K562 (cell line): Measurements from ENCODE around the gene ATP5F1C. TPM values are rescaled to one million over a fixed set of nuclear protein-coding genes. Genes with fewer than 3 reads are reported as not detected.
A peak's percentile ranks its signal among the peaks of the same experiment; 100 is the strongest.

Source experiments
- ATF1 ChIP-seq, 2 experiments: fragments of 450-650 bp in 1 of 2; IDR thresholded peaks; 2 replicates each; pipeline ENCODE4 v1.6.1; 2016; ENCODE audit warnings: missing compliant biosample characterization in 1 of 2, missing genetic modification characterization in 1 of 2
- BHLHE40 ChIP-seq: IDR thresholded peaks from 2 replicates; pipeline ENCODE4 v1.6.1; 2011; ENCODE audit warnings: low read length, improper control_type of control experiment
- DPF2 ChIP-seq: fragments of 450-650 bp; IDR thresholded peaks from 2 replicates; pipeline ENCODE4 v1.6.1; 2016
- FOXA3 ChIP-seq, 2 experiments: fragments of 450-650 bp in 1 of 2; sonication (generic) in 1 of 2; formaldehyde crosslinking; IDR thresholded peaks in 1 of 2; conservative IDR thresholded peaks in 1 of 2; 2 replicates each; pipeline versions ENCODE4 v1.4.0 to v1.8.0; 2020 to 2022; ENCODE audit warnings: mild to moderate bottlenecking in 2 of 2, missing genetic modification reagents in 1 of 2
- HDAC1 ChIP-seq, 2 experiments: fragments of 450-650 bp; IDR thresholded peaks; 2 replicates each; pipeline ENCODE4 v1.6.1; 2016 to 2017; ENCODE audit warnings: inconsistent platforms in 1 of 2, mild to moderate bottlenecking in 1 of 2, moderate library complexity in 1 of 2
- JUND ChIP-seq, 2 experiments: IDR thresholded peaks; 2 replicates in 1 of 2; 3 replicates in 1 of 2; pipeline ENCODE4 v1.6.1; 2011; ENCODE audit warnings: borderline replicate concordance in 2 of 2, low read depth in 2 of 2, low read length in 2 of 2, improper control_type of control experiment in 1 of 2, missing biosample characterization in 1 of 2, missing genetic modification characterization in 1 of 2, missing genetic modification reagents in 1 of 2
- NFIC ChIP-seq: fragments of 450-650 bp; IDR thresholded peaks from 2 replicates; pipeline ENCODE4 v1.6.1; 2017; ENCODE audit warnings: mild to moderate bottlenecking, inconsistent platforms
- RBFOX2 ChIP-seq: fragments of 200-400 bp; formaldehyde crosslinking; IDR thresholded peaks from 2 replicates; pipeline ENCODE4 v1.6.1; 2017; ENCODE audit warnings: low read depth, mild to moderate bottlenecking, low read length, moderate library complexity
- RHOXF2B ChIP-seq: fragments of 250-450 bp; sonication (Bioruptor Pico); conservative IDR thresholded peaks from 2 replicates; pipeline ENCODE4 v1.5.1; 2021
- SFPQ ChIP-seq: fragments of 200-400 bp; formaldehyde crosslinking; IDR thresholded peaks from 2 replicates; pipeline ENCODE4 v1.6.1; 2017; ENCODE audit warnings: mild to moderate bottlenecking, low read depth, low read length, moderate library complexity
- SIN3B ChIP-seq: fragments of 450-650 bp; IDR thresholded peaks from 2 replicates; pipeline ENCODE4 v1.6.1; 2017; ENCODE audit warnings: low read depth, mild to moderate bottlenecking, moderate library complexity
- THRAP3 ChIP-seq: fragments of 450-650 bp; IDR thresholded peaks from 2 replicates; pipeline ENCODE4 v1.6.1; 2016; ENCODE audit warnings: mild to moderate bottlenecking, inconsistent platforms, borderline replicate concordance
- TRIM24 ChIP-seq, 2 experiments: fragments of 450-650 bp; IDR thresholded peaks; 2 replicates each; pipeline ENCODE4 v1.6.1; 2016
- ZBTB40 ChIP-seq, 2 experiments: fragments of 450-650 bp in 1 of 2; sonication (generic) in 1 of 2; formaldehyde crosslinking in 1 of 2; IDR thresholded peaks; 2 replicates each; pipeline versions ENCODE4 v1.7.1 to v1.9.0; 2016 to 2022; ENCODE audit warnings: inconsistent platforms in 1 of 2, mild to moderate bottlenecking in 1 of 2, missing genetic modification reagents in 1 of 2
- ZNF282 ChIP-seq: sonication (generic); formaldehyde crosslinking; IDR thresholded peaks from 2 replicates; pipeline ENCODE4 v1.8.1; 2023; ENCODE audit warnings: missing genetic modification reagents
- polyA plus RNA-seq, 8 experiments: library from polyadenylated mRNA; depleted of rRNA in 4 of 8; stranded (reverse) in 5 of 8; unstranded in 3 of 8; fragments of >200 nt; fragmentation: Nextera tagmentation in 2 of 8; fragmentation: Illumina TruSeq in 1 of 8; extraction: Ambion mirVana in 2 of 8; extraction: Trizol in 1 of 8; gene quantifications; 2 replicates each; pipeline versions ENCODE4 v1.2.1 to v1.2.3, GENCODE V29; 2011 to 2014; ENCODE audit warnings: inconsistent platforms in 1 of 8, missing spikeins in 1 of 8
- total RNA-seq, 7 experiments: library from RNA; depleted of rRNA in 6 of 7; stranded (reverse); fragments of >200 nt in 6 of 7; fragmentation: Illumina TruSeq in 2 of 7; extraction: Trizol in 2 of 7; gene quantifications; 2 replicates each; pipeline versions ENCODE4 v1.2.1 to v1.2.3, GENCODE V29; 2011 to 2021; ENCODE audit warnings: low replicate concordance in 1 of 7

Gene ATP5F1C
- total and polyA plus RNA-seq, 9 of the 15 experiments (the other 6 are each of a cell fraction or from before 2014, with no cell fraction given): 389 to 1,475 (median 559) TPM

- TF ChIP-seq ZBTB40 (IDR thresholded peaks at IDR 0.05): peak; percentile 73
- TF ChIP-seq ZBTB40 (CRISPR knock-in tag; IDR thresholded peaks at IDR 0.05): no peak
- TF ChIP-seq FOXA3 (CRISPR knock-in tag; conservative IDR thresholded peaks at IDR 0.05 in 1 of 2, IDR thresholded peaks at IDR 0.05 in 1 of 2): no peak
- no peak for TF ChIP-seq ATF1 (CRISPR knock-in tag; IDR thresholded peaks at IDR 0.05)
- peak; percentile 59; the same call in 1 of the 2 replicates for TF ChIP-seq ATF1 (tag; IDR thresholded peaks at IDR 0.05)
- TF ChIP-seq THRAP3: no peak
- TF ChIP-seq TRIM24 (IDR thresholded peaks at IDR 0.05): peak in 1 of 2 experiments; percentile 44; a peak in 1 of 4 replicates
- peak; percentile 53 for TF ChIP-seq BHLHE40
- TF ChIP-seq NFIC: peak; percentile 63
- TF ChIP-seq SFPQ: no peak
- TF ChIP-seq ZNF282: no peak
- no peak for TF ChIP-seq RHOXF2B (CRISPR knock-in tag)
- peak; percentile 92 for TF ChIP-seq SIN3B
- TF ChIP-seq RBFOX2: peak; percentile 98
- TF ChIP-seq JUND (IDR thresholded peaks at IDR 0.05; ENCODE audit: borderline replicate concordance, low read depth, low read length): peak; percentile 75
- peak; percentile 52; the same call in 1 of the 3 replicates for TF ChIP-seq JUND (tag; IDR thresholded peaks at IDR 0.05; ENCODE audit: borderline replicate concordance, low read depth, low read length)
- TF ChIP-seq HDAC1 (IDR thresholded peaks at IDR 0.05): peak in 1 of 2 experiments; percentile 96; a peak in 2 of 4 replicates
- TF ChIP-seq DPF2: 0 out of 2 replicates have a peak, but pooled peaks have one; percentile 33
These were observed 30.5 kb downstream of the ATP5F1C start, which contains the start of gene TAF3 (continued) for GRCh38 chr10:7818295-7819120.
